Trophoblast cell (in vitro differentiated cells and primary cell): ENCODE data around the gene LRRC27.
A peak's percentile ranks its signal among the peaks of the same experiment; 100 is the strongest.

Experiments used
- DNase-seq, 2 donors: peaks; one replicate each; pipeline ENCODE4 v3.0.0-alpha.2; 2016
- H2AFZ ChIP-seq: 2 replicates; pipeline ENCODE4 v1.6.1; 2013; ENCODE audit warnings: low read length, moderate library complexity, mild to moderate bottlenecking; ENCODE audit not compliant: insufficient read depth, poor library complexity
- H2AK5ac ChIP-seq: 2 replicates; pipeline ENCODE4 v1.6.1; 2013; ENCODE audit warnings: mild to moderate bottlenecking, low read length
- H2BK120ac ChIP-seq: 2 replicates; pipeline ENCODE4 v1.6.1; 2013; ENCODE audit warnings: low read length, mild to moderate bottlenecking, moderate library complexity; ENCODE audit not compliant: insufficient read depth, poor library complexity
- H2BK12ac ChIP-seq: 2 replicates; pipeline ENCODE4 v1.6.1; 2013; ENCODE audit warnings: mild to moderate bottlenecking, low read length, moderate library complexity
- H2BK5ac ChIP-seq: 2 replicates; pipeline ENCODE4 v1.6.1; 2013; ENCODE audit warnings: low read length, low read depth, moderate library complexity, mild to moderate bottlenecking; ENCODE audit not compliant: poor library complexity
- H3K14ac ChIP-seq: 2 replicates; pipeline ENCODE4 v1.6.1; 2013; ENCODE audit warnings: mild to moderate bottlenecking, low read length
- H3K18ac ChIP-seq: 2 replicates; pipeline ENCODE4 v1.6.1; 2013; ENCODE audit warnings: mild to moderate bottlenecking, low read length
- H3K23ac ChIP-seq: 2 replicates; pipeline ENCODE4 v1.6.1; 2013; ENCODE audit warnings: low read length
- H3K27ac ChIP-seq: 2 replicates; pipeline ENCODE4 v1.5.1; 2013; ENCODE audit warnings: low read depth, mild to moderate bottlenecking, inconsistent platforms, low read length, moderate library complexity
- H3K27me3 ChIP-seq: 2 replicates; pipeline ENCODE4 v1.6.1; 2013; ENCODE audit warnings: inconsistent platforms, mild to moderate bottlenecking, low read length, moderate library complexity; ENCODE audit not compliant: insufficient read depth
- H3K36me3 ChIP-seq, 2 experiments: 1 replicate in 1 of 2; 2 replicates in 1 of 2; pipeline ENCODE4 v1.6.1; 2013; ENCODE audit warnings: low read length in 2 of 2, mild to moderate bottlenecking in 2 of 2, moderate library complexity in 1 of 2; ENCODE audit not compliant: insufficient read depth in 2 of 2, control insufficient read depth in 1 of 2
- H3K4ac ChIP-seq: 2 replicates; pipeline ENCODE4 v1.6.1; 2013; ENCODE audit warnings: low read depth, mild to moderate bottlenecking, low read length, moderate library complexity
- H3K4me1 ChIP-seq, 2 experiments: 1 replicate in 1 of 2; 2 replicates in 1 of 2; pipeline ENCODE4 v1.6.1; 2013; ENCODE audit warnings: low read length in 2 of 2, mild to moderate bottlenecking in 2 of 2, moderate library complexity in 1 of 2; ENCODE audit not compliant: insufficient read depth in 2 of 2, control insufficient read depth in 1 of 2
- H3K4me2 ChIP-seq: 2 replicates; pipeline ENCODE4 v1.6.1; 2013; ENCODE audit warnings: inconsistent platforms, mild to moderate bottlenecking, low read length, moderate library complexity
- H3K4me3 ChIP-seq: 2 replicates; pipeline ENCODE4 v1.5.1; 2013; ENCODE audit warnings: mild to moderate bottlenecking, low read depth, low read length, inconsistent platforms
- H3K79me1 ChIP-seq: one replicate; pipeline ENCODE4 v1.6.1; 2013; ENCODE audit warnings: low read length
- H3K79me2 ChIP-seq: 2 replicates; pipeline ENCODE4 v1.6.1; 2013; ENCODE audit warnings: low read length, mild to moderate bottlenecking; ENCODE audit not compliant: control insufficient read depth, insufficient read depth, poor library complexity
- H3K9ac ChIP-seq: 2 replicates; pipeline ENCODE4 v1.6.1; 2013; ENCODE audit warnings: mild to moderate bottlenecking, low read length
- H3K9me3 ChIP-seq: 2 replicates; pipeline ENCODE4 v1.6.1; 2013; ENCODE audit warnings: low read depth, mild to moderate bottlenecking, control low read depth, inconsistent platforms, low read length; ENCODE audit not compliant: insufficient read depth
- H4K12ac ChIP-seq: 2 replicates; pipeline ENCODE4 v1.6.1; 2013; ENCODE audit warnings: low read depth, mild to moderate bottlenecking, low read length, moderate library complexity
- H4K8ac ChIP-seq: 2 replicates; pipeline ENCODE4 v1.6.1; 2013; ENCODE audit warnings: low read depth, mild to moderate bottlenecking, low read length, moderate library complexity
- H4K91ac ChIP-seq: one replicate; pipeline ENCODE4 v1.6.1; 2013; ENCODE audit warnings: low read depth, mild to moderate bottlenecking, low read length, moderate library complexity
- WGBS: extraction: QIAGEN DNeasy Blood & Tissue Kit; methylation state at CpG from one replicate; pipeline ENCODE4 v1.1.7; 2013; ENCODE audit warnings: missing lambda C conversion rate; ENCODE audit not compliant: insufficient read length, insufficient coverage; ENCODE audit errors: extremely low coverage; 5-methylcytosine and 5-hydroxymethylcytosine counted together

Gene LRRC27

DNA sequence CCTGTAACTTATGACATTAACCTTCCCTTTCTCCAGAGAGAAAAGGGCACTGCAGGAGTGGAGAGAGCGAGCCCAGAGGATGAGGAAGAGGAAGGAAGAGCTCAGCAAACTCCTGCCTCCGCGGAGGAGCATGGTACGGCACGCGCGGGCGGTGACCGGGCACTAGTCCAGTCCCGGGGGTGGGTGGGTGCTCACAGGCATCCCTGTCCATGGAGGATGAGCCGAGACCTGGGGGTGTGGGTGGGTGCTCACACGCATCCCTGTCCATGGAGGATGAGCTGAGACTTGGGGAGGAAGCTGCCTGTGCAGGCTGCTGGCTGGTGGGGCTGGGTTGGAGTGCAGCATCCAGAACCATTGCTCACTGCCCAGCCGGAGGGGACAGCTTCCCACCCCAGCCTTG lies 23.8 kb downstream of the LRRC27 start:
- Histone ChIP-seq H2AK5ac (no peak overlapping the region), H2BK120ac (no peak overlapping the region), H3K4me2 (no peak overlapping the region), H3K79me2 (no peaks in the 10 kb centered on the region), H3K14ac (no peak overlapping the region), H3K79me1 (no peaks in the 10 kb centered on the region), H4K12ac (no peak overlapping the region), H4K91ac (no peak overlapping the region), H4K8ac (no peak overlapping the region), H3K9me3 (no peaks in the 10 kb centered on the region), H3K27me3 (no peaks in the 10 kb centered on the region), H3K9ac (no peak overlapping the region), H2BK12ac (no peak overlapping the region), H3K4me1 (no peaks in the 10 kb centered on the region), H3K4ac (no peak overlapping the region), H3K27ac (no peak overlapping the region), H2AFZ (no peak overlapping the region), H3K36me3 (no peaks in the 10 kb centered on the region), H3K23ac (no peak overlapping the region), H2BK5ac (no peak overlapping the region), H3K4me3 (no peak overlapping the region), H3K18ac (no peak overlapping the region)
- no CpG with 5 or more reads among the region's 13 CpGs for WGBS
- no peak for DNase-seq

DNA sequence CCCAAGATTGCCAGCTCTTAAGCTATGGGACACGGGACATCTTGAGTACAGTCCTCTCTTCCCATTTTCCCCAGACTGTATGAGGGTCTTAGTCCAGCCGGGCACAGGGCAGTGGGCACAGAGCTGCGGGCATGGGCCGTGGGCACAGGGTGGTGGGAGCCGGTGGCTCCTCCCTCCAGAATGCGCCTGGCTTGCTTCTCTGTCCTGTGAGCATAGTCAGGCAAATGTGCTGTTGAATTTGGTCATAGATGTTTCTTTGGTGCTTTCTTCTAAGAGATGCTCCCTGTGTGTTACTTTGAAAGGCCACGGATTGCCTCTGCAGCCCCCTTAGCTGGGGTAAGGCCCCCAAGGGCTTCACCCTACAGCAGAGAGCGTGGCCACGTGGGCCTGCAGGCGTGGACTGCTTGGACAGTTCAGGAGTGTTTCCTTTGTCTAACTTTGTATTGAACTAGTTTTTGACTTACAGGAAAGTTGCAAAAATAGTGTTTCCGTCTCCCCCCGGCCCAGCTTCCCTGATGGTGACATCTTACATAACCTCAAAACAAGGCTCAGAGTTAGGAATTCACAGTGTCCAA lies 24.7 kb downstream of the LRRC27 start:
- H3K18ac ChIP-seq = no peak overlapping the region
- H3K4me2 ChIP-seq = no peak overlapping the region
- H3K4me3 ChIP-seq = no peak overlapping the region
- no peak overlapping the region for H4K91ac ChIP-seq
- no peaks in the 10 kb centered on the region for H3K36me3 ChIP-seq
- no peaks in the 10 kb centered on the region for H3K27me3 ChIP-seq
- WGBS = no CpG with 5 or more reads among the region's 12 CpGs
- no peak overlapping the region for H4K12ac ChIP-seq
- no peaks in the 10 kb centered on the region for H3K4me1 ChIP-seq
- H2BK120ac ChIP-seq = no peak overlapping the region
- no peak overlapping the region for H3K14ac ChIP-seq
- H2BK5ac ChIP-seq = no peak overlapping the region
- no peak overlapping the region for H3K9ac ChIP-seq
- no peak overlapping the region for H3K27ac ChIP-seq
- H3K79me2 ChIP-seq = no peaks in the 10 kb centered on the region
- no peak overlapping the region for H2AK5ac ChIP-seq
- no peak overlapping the region for H3K4ac ChIP-seq
- no peak overlapping the region for H4K8ac ChIP-seq
- no peak overlapping the region for H2BK12ac ChIP-seq
- no peak overlapping the region for H2AFZ ChIP-seq
- no peaks in the 10 kb centered on the region for H3K79me1 ChIP-seq
- no peak overlapping the region for H3K23ac ChIP-seq
- DNase-seq = no peak
- no peaks in the 10 kb centered on the region for H3K9me3 ChIP-seq

GRCh38 chr10:132357286-132358058 lies 25.5 kb downstream of the LRRC27 start:
- Histone ChIP-seq H3K9me3 (no peaks in the 10 kb centered on the region), H2AFZ (no peak overlapping the region), H3K27me3 (no peaks in the 10 kb centered on the region), H3K4me3 (no peak overlapping the region), H2AK5ac (no peak overlapping the region), H3K23ac (no peak overlapping the region), H4K8ac (no peak overlapping the region), H2BK5ac (no peak overlapping the region), H3K4me1 (no peaks in the 10 kb centered on the region), H2BK120ac (no peak overlapping the region), H3K9ac (no peak overlapping the region), H3K4ac (no peak overlapping the region), H4K12ac (no peak overlapping the region), H3K79me1 (no peaks in the 10 kb centered on the region), H3K4me2 (no peak overlapping the region), H4K91ac (no peak overlapping the region), H3K79me2 (no peaks in the 10 kb centered on the region), H3K18ac (no peak overlapping the region), H3K27ac (no peak overlapping the region), H2BK12ac (no peak overlapping the region), H3K36me3 (no peaks in the 10 kb centered on the region), H3K14ac (no peak overlapping the region)
- no peak for DNase-seq
- no CpG with 5 or more reads among the region's 15 CpGs for WGBS

DNA sequence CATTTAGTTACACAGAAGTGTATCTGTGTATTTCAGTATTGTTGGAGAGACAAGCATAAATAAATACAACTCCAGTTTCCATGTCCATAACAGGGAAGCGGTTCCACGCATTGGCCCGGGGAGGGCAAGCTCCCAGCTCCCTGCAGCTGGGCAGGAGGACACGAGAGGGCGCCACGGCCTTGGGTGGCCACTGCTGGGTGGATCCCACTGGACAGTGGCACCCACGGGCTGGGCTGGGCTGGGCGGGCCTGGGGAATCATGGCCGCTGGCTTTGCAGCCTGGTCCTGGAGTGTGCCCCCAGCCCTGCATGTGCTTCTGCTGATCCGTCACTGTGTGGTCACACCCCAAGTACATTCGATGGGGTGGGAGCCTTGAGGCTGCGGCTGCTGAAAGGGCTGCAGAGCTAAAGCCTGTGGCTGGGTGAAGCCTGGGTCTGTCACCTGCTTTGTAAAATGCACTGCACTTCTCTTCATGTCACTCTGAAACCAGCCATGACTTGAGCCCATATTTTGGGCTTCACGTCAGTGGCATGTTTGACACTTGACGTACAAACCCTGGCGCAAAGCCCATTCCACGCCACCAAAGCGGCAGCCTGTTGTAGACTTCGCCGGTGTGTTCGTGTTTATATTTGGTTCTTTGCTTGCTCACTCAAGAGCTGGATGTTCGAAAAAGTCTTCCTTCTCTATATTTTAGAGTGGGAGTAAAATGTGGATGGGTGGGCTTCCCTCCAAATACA lies 27.5 kb downstream of the LRRC27 start:
- Histone ChIP-seq H3K4me2 (no peak overlapping the region), H3K27me3 (no peaks in the 10 kb centered on the region), H3K9me3 (peaks cover 4% of the 10 kb centered on the region), H3K79me1 (no peaks in the 10 kb centered on the region), H4K12ac (no peak overlapping the region), H4K91ac (no peak overlapping the region), H2BK5ac (no peak overlapping the region), H3K4me3 (no peak overlapping the region), H4K8ac (no peak overlapping the region), H2AFZ (no peak overlapping the region), H3K23ac (no peak overlapping the region), H3K18ac (no peak overlapping the region), H2AK5ac (no peak overlapping the region), H3K27ac (no peak overlapping the region), H2BK120ac (no peak overlapping the region), H3K14ac (no peak overlapping the region), H3K4me1 (no peaks in the 10 kb centered on the region), H3K4ac (no peak overlapping the region), H3K9ac (no peak overlapping the region), H2BK12ac (no peak overlapping the region), H3K36me3 (no peaks in the 10 kb centered on the region), H3K79me2 (no peaks in the 10 kb centered on the region)
- WGBS = no CpG with 5 or more reads among the region's 21 CpGs
- DNase-seq = peak in 1 of 2 donors; percentile 47
